HG02610 (cell line): ENCODE measurements around the gene TXNDC17.
"Not testable (repeated sequence)": the region's sequence is repeated elsewhere in the genome, so short reads cannot be mapped to it uniquely, and the experiment has no call there.

Experiments
- ATAC-seq: cut with Tn5 transposase; IDR thresholded peaks from one replicate; pipeline ENCODE4 v1.9.1; 2021; ENCODE audit warnings: mild to moderate bottlenecking, moderate library complexity; ENCODE audit not compliant: unreplicated experiment

TXNDC17 gene

DNA sequence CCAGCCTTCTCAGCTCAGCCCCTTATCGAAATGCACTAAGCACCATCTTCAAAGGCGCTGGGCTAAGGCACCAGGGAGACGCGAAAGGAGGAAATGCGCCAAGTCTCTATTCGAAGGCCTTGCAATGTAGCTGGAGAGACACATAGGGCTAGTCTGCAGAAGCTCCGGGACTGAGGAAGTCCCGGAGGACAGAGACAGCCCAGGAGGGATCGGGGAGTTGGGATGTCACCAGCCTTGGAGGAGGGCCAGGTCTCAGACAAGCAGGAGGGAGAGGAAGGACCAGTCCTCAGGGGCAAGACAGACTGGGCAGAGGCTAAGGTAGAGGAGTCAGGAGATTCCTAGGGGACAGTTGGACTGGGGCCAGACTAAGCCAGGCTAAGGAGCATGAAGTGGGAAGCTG is 19.2 kb downstream of the TXNDC17 start:
- ATAC-seq = no peak

- peak; percentile 74 for ATAC-seq
These were observed 20.1 kb downstream of the TXNDC17 start for GRCh38 chr17:6660805-6661463.

GRCh38 chr17:6661464-6661848 is 20.6 kb downstream of the TXNDC17 start:
- no peak for ATAC-seq

DNA sequence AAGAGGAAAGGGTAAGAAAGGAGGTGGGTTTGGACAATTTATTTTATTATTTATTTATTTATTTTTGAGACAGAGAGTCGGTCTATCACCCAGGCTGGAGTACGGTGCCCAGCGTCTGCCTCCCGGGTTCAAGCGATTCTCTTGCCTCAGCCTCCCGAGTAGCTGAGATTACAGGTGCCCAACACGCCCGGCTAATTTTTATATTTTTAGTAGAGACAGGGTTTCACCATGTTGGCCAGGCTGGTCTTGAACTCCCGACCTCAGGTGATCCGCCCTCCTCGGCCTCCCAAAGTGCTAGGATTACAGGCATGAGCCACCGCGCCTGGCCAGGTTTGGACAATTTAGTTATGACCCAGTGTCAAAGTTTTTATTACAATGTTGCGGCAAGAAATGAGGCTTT is 22.3 kb downstream of the TXNDC17 start:
- not testable (repeated sequence) for ATAC-seq

DNA sequence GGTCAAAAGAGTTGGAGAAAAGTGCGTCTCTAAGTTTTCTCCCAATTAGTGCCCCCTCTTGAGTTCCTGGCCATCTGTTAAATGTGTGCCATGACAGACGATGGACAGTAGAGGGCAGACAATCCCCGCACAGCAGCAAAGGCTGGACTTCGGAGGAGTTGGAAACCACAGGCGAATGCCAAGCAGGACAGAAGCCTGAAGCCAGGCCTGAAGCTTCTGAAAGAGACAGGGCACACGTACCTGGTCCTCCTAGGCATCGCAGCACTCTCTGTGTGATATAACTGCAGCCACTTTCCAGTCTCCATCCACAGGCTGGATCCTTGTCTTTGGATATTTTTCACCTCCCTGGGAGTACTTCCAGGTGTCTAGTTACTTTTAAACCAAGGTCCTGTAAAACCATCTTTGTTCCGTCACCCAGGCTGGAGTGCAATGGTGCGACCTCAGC is 25.2 kb downstream of the TXNDC17 start:
- no peak for ATAC-seq

DNA sequence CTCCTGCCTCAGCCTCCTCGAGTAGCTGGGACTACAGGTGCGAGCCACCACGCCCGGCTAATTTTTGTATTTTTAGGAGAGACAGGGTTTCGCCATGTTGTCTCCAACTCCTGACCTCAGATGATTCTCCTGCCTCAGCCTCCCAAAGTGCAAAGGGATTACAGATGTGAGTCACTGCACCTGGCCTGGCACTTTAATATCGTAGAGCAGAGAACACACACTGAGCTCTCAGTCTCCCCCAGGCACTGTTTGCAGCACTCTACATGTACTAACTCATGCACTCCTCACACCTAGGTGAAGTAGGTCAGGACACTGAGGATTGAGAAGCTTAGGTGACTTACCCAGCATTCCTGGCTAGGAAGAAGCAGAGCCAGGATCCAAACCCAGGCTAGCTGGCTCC is 25.7 kb downstream of the TXNDC17 start:
- no peak for ATAC-seq

DNA sequence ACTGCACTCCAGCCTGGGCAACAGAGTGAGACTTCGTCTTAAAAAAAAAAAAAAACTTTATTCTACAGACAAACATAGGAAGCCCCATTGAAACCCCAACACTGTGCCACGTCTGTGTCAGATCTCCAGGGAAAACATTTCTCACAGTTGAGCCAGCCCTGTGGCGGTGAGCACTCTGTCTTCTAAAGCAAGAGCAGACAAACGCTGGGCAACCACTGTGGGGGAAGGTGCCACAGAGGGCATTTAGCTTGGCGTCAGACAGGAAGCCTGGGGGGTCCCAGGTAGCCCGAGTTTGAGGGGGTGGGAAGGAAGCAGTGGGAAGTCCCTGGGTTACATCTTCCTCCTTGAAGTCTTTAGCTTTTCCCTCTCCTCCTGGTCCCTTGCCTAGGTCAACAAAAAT is 26.7 kb downstream of the TXNDC17 start:
- ATAC-seq = no peak

GRCh38 chr17:6668219-6668618 is 27.4 kb downstream of the TXNDC17 start:
- no peak for ATAC-seq

DNA sequence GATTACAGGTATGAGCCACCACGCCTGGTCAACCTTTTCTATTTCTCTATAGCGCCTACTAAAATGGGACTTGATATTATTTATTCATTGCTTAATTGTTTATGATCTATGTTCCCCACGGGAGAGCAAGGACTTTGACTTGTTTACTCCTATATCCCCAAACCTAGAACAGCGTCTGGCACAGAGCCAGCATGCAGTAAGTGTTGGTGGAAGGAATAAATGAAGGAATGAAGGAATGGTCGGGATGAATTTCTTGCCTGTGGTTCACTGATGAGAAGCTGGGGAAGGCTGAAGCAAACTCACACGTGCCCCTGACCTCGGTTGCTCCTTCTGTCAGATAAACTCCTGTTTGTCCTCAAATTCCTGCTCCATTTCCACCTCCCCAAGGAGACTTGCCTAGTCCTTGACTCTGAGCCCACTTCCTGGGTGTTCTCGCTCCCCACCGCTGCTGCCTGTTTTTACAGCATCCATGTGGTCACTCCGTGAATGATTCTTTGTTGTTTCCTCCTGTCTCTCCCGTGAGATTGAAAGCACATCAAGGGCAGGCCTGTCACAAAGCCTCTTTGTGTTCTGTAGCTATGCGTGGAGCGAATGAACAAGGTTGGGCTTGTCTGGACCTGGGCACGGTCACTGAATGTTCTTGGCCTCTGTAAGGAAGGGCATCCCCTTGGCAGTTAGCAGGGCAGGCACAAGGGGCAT is 28.0 kb downstream of the TXNDC17 start:
- ATAC-seq = no peak

GRCh38 chr17:6669479-6670212 is 28.8 kb downstream of the TXNDC17 start:
- no peak for ATAC-seq

DNA sequence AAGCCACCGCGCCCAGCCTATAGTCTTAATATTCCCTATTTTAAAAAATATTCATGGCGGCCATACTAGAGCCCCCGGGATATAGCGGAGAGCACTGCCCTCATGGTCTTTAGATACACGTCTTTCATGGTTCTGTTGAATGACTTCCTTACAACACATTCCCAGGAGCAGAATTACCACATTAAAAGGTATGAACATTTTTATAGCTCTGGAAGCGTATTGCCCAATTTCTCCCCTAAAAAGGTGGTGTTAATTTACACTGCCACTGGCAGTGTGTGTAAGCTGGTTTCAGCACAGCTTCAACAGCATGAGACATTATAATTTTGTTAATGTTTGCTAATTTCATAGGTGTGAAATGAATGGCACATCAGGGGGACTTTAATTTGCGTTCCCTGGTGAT is 29.7 kb downstream of the TXNDC17 start:
- no peak for ATAC-seq

GRCh38 chr17:6670999-6671398 is 30.1 kb downstream of the TXNDC17 start:
- no peak for ATAC-seq

DNA sequence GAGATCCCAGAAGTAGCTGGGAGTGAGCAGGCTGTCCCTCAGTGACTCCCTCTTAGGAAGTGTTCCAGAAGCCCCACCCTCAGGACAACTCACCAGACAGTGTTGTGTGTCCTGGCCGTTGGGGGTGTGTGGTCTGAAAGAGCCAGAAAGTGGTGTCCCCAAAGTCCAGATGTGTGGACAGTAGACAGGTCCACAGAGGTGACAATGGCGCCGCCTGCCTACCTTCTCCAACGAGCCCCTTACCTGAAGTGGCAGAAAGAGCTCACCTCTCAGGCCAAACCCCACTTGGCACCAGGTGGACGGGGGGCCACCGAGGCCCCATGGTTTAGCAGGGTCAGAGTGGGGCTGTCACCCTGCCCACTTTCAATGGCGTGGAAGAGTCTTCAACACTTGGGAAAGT is 30.6 kb downstream of the TXNDC17 start:
- no peak for ATAC-seq

- no peak for ATAC-seq
These were observed 33.7 kb downstream of the TXNDC17 start for GRCh38 chr17:6674586-6674985.

- ATAC-seq = no peak
These were observed 34.5 kb downstream of the TXNDC17 start for GRCh38 chr17:6675201-6675825.

- ATAC-seq = no peak
These were observed 35.9 kb downstream of the TXNDC17 start for GRCh38 chr17:6676802-6677157.

GRCh38 chr17:6677158-6677831 is 36.4 kb downstream of the TXNDC17 start:
- no peak for ATAC-seq

- ATAC-seq = no peak
These were observed 37.1 kb downstream of the TXNDC17 start for GRCh38 chr17:6677946-6678345.

GRCh38 chr17:6679241-6679640 is 38.4 kb downstream of the TXNDC17 start:
- no peak for ATAC-seq

- no peak for ATAC-seq
These were observed 40.3 kb downstream of the TXNDC17 start for GRCh38 chr17:6681176-6681575.

DNA sequence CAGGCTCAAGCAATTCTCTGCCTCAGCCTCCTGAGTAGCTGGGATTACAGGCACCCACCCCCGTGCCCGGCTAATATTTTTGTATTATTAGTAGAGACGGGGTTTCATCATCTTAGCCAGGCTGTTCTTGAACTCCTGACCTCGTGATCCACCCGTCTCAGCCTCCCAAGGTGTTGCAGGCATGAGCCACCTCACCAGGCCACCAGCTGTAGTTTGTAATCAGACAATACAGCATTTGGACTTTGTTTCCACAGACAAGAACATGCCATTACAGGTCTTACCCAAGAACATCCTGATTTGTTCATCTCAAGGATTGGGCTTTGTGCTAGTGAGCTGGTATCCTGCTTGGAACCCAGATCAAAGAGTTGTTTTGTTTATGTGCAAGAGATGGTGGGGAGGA is 40.8 kb downstream of the TXNDC17 start:
- no peak for ATAC-seq
